Sigmoid colon (tissue), 4 donors: Measurements from ENCODE around the gene ATG13.

Experiments
- CTCF ChIP-seq, 4 experiments: fragments of 450-650 bp in 3 of 4; fragments of 200-600 bp in 1 of 4; IDR thresholded peaks; one replicate each; pipeline ENCODE4 v1.5.1; 2016 to 2019; ENCODE audit warnings: antibody characterized with exemption in 4 of 4, mild to moderate bottlenecking in 3 of 4, moderate library complexity in 2 of 4
- POLR2A ChIP-seq, 2 donors: fragments of 450-650 bp; IDR thresholded peaks; one replicate each; pipeline ENCODE4 v1.6.1; 2016; ENCODE audit warnings: antibody characterized with exemption in 2 of 2, mild to moderate bottlenecking in 2 of 2, moderate library complexity in 2 of 2
- POLR2AphosphoS5 ChIP-seq, 4 donors: sonication (generic); formaldehyde crosslinking; IDR thresholded peaks; one replicate each; pipeline ENCODE4 v1.6.1; 2017; ENCODE audit warnings: antibody characterized with exemption in 4 of 4

DNA sequence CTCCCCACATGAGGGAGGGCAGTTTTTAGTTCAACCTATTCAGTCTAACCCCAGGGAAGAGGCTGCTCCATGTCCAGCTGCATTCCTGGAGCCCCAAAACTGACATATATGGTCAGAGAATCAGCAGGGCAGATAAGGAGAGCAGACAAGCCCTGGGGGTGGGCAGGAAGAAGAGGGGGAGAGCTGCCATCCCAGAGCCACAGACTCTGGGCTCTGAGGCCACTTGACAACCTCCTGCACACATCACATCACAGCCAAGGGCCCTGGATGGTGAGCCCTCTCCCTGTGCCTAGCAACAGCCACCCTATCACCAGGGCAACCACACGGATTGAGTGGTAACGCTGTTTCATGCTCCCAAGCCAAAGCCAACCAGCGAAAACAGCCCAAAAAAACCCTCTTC lies 80.0 kb downstream of the ATG13 start:
- TF ChIP-seq CTCF (IDR thresholded peaks at IDR 0.05): no peak
- TF ChIP-seq POLR2AphosphoS5 (IDR thresholded peaks at IDR 0.05): no peak
- no peak for TF ChIP-seq POLR2A (IDR thresholded peaks at IDR 0.05)
